ENCODE data around the gene LRRC23. TPM values are rescaled to one million over a fixed set of nuclear protein-coding genes. Genes with fewer than 3 reads are reported as not detected.

Gene LRRC23
- total RNA-seq, 6 experiments from 2014 or later: 0.93 to 4.3 (median 2.6) TPM

- Histone ChIP-seq H3K4me1 (peaks cover 0 to 5% (median 0%) of the 10 kb centered on the region in 4 donors), H3K9me3 (no peaks in the 10 kb centered on the region), H3K27ac (no peak overlapping the region), H3K4me3 (no peak overlapping the region), H3K36me3 (no peaks in the 10 kb centered on the region), H3K27me3 (no peaks in the 10 kb centered on the region)
- no peak for DNase-seq
- intact Hi-C loops (cut with DNase I): no loop called here
- 83% methylated on average over 4 of the region's 4 CpGs for WGBS (ENCODE audit: insufficient coverage, low coverage, low lambda C conversion rate, missing lambda C conversion rate)
- no peak for ATAC-seq
- TF ChIP-seq POLR2A (IDR thresholded peaks at IDR 0.05): no peak
Observed at GRCh38 chr12:6909421-6910145, 5.0 kb downstream of the LRRC23 start.

GRCh38 chr12:6912164-6912935 lies 7.7 kb downstream of the LRRC23 start:
- ATAC-seq: no peak
- H3K36me3 ChIP-seq: no peaks in the 10 kb centered on the region
- WGBS (ENCODE audit: insufficient coverage, low coverage, low lambda C conversion rate, missing lambda C conversion rate): 68% methylated on average over 4 of the region's 15 CpGs

GRCh38 chr12:6914246-6914946 lies 9.8 kb downstream of the LRRC23 start, which contains the start of gene ENO2:
TSS of gene ENO2 (plus strand) at chr12:6914580. CDS start at chr12:6915833, 1,253 bp downstream.
- H3K36me3 ChIP-seq: no peaks in the 10 kb centered on the region
- ATAC-seq (peak; percentile 65 to 88 (median 76)), DNase-seq (peak in 1 of 3 donors; percentile 82)
- H3K4me1 ChIP-seq: peaks cover 0 to 9% (median 0%) of the 10 kb centered on the region in 4 donors
- no peaks in the 10 kb centered on the region for H3K9me3 ChIP-seq
- peak within 1 kb of the TSS; percentile 46 to 49 (median 47) for H3K4me3 ChIP-seq
- no peak for TF ChIP-seq POLR2A (IDR thresholded peaks at IDR 0.05)
- no peak for TF ChIP-seq CTCF (IDR thresholded peaks at IDR 0.05)
- intact Hi-C loops (cut with DNase I): no loop called here
- under 1% methylated on average over 23 of the region's 68 CpGs for WGBS (ENCODE audit: insufficient coverage, low coverage, low lambda C conversion rate, missing lambda C conversion rate)
- no peak within 1 kb of the TSS for H3K27ac ChIP-seq
- no peaks in the 10 kb centered on the region for H3K27me3 ChIP-seq

More at GRCh38 chr12:6912164-6912935, 7.7 kb downstream of the LRRC23 start:
- Histone ChIP-seq H3K27me3 (no peaks in the 10 kb centered on the region), H3K4me1 (peaks cover 0 to 9% (median 0%) of the 10 kb centered on the region in 4 donors), H3K27ac (no peak overlapping the region), H3K9me3 (no peaks in the 10 kb centered on the region), H3K4me3 (no peak overlapping the region)
- no peak for DNase-seq
- intact Hi-C loops (cut with DNase I): no loop called here
- TF ChIP-seq POLR2A (IDR thresholded peaks at IDR 0.05) (no peak), CTCF (IDR thresholded peaks at IDR 0.05) (no peak)

GRCh38 chr12:6914947-6915788 lies 10.5 kb downstream of the LRRC23 start:
- DNase-seq (no peak), ATAC-seq (peak in 1 of 4 donors; percentile 6)
- no peaks in the 10 kb centered on the region for H3K27me3 ChIP-seq
- peaks cover 0 to 9% (median 0%) of the 10 kb centered on the region in 4 donors for H3K4me1 ChIP-seq
- H3K9me3 ChIP-seq: no peaks in the 10 kb centered on the region
- WGBS (ENCODE audit: insufficient coverage, low coverage, low lambda C conversion rate, missing lambda C conversion rate): 15% methylated on average over 19 of the region's 29 CpGs
- H3K27ac ChIP-seq: no peak overlapping the region
- TF ChIP-seq CTCF (IDR thresholded peaks at IDR 0.05) (no peak), POLR2A (IDR thresholded peaks at IDR 0.05) (no peak)
- peak overlapping the region; percentile 46 to 49 (median 47) for H3K4me3 ChIP-seq
- no peaks in the 10 kb centered on the region for H3K36me3 ChIP-seq
- intact Hi-C loops (cut with DNase I): no loop called here

All from right lobe of liver (tissue), 6 donors.